Anterior cingulate cortex (tissue), 58 donors: ENCODE measurements around the gene PTTG1IP.
A peak's percentile ranks its signal among the peaks of the same experiment; 100 is the strongest.

Source experiments
- DNase-seq, 58 donors: peaks; one replicate each; lab custom pipeline; 2025; lab: John Stamatoyannopoulos, UW

PTTG1IP gene

DNA sequence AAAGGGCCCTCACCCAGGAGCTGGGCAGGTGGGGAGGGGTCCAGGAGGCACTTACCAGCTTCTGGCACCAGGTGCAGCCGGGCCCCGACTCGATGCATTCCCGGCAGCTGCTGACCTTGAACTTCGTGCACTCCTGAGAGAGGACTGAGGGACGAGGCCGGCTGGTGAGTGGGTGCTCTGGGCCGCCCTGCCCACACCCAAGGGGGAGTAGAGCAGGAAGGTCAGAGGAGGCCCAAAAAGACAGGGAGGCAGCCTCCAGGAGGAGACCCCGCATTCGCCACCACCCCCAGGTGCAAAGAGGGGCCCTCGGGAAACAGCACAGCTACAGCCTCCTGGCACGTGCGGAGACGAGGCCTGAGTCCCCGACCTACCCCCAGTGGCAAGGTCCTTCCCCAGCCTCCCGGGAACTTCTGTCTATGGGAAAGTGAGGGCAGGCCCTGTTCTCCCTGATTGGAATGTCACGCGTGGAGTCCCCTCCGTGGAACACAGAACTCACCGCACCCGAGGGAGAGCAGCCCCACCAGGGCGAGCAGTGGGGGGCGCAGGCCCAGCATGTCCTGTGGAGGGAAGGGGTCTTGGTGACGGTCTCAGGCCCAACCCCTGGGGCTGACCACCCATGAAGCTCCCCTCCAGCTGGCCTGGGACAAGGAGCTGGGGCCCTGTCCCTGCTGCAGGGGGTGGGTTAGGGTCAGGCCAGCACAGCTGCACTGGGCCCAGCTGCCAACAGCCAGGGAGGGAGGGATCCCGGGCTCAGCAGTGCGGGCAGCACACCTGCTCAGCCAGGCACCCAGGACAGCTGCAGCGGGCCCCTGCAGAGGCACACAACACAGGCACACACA, 37.0 kb upstream of the PTTG1IP start:
- no peak for DNase-seq

DNA sequence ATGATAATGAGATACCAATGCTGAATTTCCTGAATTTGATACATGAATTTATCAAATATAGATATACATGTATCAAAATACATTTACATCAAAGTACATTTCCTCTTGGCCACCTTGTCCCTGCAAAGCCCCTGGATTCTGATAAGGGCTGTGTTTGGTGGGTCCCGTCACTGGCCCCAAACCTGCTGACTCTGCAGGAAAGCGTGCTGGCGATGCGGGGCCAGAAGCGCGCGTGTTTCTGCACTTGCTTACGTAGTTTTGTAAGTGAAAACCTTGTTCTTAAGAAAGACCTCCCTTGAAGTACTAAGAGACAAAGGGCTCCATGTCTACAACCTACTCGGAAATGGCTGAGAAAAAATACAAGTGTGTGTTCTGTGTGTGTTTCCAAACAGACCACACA, 36.2 kb upstream of the PTTG1IP start:
- no peak for DNase-seq

DNA sequence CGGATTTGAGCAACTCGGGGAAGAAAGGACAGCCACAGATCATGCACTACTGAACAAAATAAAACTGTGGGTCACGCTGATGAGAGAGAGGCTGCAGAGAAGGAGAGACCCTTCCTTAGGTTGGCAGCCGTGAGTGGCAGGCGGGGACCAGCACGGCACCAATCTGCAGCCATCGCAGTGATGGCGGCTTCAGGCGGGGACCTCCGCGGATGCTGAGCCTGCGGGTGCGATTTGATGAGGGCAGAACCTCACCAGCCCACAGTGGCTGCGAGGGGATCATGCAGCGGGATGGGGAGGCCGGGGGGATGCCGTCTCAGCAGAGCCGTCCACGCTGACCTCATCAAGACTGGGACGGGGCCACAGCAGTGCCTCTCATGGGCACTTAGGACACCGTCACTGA, 35.4 kb upstream of the PTTG1IP start:
- DNase-seq, result no peak

DNA sequence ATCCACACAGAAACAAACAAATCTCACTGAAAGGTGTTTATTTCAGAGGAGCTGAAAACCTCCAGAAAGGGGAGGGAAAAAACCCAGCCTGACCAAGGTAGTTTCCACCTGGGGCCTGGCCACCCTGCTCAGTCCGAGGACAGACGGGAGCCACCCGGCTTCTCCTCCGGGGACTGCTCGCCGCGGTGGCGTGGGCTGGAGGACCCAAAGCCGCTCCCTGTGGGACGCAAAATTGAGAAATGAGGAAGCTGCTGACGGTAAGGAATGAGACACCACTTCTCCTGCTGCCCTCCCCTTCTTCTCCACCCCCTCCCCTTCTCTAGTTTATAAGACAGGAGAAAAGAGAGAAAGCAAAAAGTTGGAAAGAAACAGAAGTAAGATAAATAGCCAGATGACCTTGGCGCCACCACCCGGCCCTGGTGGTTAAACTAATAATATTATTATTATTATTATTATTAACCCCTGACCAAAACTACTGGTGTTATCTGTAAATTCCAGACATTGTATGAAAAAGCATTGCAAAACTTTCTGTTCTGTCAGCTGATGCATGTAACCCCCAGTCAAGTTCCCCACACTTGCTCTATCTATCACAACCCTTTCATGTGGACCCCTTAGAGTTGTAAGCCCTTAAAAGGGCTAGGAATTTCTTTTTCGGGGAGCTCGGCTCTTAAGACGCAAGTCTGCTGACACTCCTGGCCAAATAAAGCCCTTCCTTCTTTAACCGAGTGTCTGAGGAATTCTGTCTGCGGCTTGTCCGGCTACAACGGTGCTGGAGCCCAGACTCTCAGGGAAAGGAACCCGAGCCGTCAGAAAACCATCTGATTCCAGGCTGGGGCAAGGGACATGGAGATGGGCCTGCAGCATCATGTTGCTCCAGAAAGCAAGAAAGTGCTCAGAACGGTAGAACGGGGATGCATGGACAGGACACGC, 34.7 kb upstream of the PTTG1IP start:
- peak in 1 of 58 donors; percentile 22 for DNase-seq

DNA sequence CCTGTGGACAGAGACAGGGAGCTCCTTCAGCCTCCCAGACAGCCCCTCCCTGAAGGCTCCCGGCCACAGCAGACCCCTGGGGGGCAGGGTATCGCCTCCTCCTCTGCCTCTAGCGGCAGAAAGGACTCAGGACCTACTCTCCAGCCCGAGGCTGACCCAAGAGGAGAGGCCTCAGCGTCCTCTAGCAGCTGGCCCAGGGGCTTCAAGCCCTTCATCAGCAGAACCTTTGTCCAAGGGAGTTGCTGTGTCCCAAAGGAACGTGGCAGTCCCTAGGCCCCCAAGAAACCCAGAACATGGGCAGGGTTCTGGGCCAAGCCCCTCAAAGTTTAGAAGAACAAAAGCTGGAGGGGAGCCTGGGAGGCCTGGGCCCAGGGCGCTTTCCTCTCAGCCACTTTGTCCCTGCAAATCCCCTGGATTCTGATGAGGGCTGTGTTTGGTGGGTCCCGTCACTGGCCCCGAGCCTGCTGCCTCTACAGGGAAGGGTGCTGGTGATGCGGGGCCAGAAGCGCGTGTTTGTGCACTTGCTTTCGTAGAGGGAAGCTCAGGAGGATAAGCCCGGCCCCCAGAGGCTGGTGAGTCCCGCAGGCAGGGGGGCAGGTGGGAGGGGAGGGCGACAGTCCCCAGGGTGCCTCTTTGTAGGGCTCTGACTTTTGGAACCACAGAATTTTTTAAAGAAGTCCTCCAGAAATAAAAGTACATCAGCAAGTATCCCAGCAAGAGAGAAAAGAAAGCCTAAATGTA, 33.9 kb upstream of the PTTG1IP start:
- no peak for DNase-seq

DNA sequence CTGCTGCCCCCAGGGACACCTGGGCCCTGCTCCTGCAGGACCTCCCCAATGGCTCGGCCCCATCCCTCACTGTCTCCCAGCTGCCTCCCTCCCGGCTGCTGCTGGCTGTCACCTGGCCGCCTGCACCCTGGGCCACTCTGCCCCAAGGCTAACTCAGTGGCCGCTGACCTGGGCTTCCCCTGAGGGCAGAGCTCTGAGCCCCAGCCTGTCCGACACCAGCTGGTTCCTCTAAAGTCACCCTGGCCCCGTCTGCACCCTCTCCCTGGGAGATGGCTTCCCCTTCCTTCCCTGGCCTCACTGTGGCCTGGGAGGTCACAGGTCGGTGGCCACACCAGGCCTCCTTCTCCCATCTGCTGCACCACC, 32.2 kb upstream of the PTTG1IP start:
- DNase-seq, result no peak

DNA sequence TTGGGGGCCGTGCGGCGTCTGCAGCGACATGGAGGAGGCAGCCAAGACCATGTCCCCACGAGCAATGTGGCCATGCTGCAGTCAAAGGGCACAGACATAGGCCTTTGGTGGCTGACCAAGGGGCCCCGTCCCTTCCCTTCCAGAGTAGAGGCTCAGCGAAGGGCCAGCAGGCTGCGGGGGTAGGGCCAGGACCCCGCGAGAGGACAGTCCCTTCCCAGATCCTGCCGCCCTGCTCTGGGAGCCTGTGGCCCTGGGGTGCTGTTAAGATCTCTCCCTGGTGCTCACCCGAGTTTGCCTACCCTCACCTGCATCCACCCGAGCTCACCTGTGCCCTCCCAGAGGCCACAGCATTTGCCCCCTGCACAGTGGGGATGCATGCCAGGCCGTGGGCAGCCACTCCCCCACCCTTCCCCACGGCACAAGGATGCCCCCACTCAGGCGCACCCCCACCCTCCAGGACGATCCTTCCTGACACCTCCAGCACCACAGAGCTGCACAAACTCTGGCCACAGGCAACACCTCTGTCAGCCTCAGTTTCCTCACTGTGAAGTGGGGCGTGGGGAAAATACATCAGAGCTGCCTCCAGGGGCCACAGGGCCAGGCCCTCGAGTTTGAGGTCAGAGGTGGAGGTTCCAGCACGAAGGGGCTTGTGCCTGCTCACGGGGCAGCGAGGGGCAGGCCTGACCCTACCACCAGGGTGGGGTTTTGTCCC, 31.7 kb upstream of the PTTG1IP start:
- no peak for DNase-seq

DNA sequence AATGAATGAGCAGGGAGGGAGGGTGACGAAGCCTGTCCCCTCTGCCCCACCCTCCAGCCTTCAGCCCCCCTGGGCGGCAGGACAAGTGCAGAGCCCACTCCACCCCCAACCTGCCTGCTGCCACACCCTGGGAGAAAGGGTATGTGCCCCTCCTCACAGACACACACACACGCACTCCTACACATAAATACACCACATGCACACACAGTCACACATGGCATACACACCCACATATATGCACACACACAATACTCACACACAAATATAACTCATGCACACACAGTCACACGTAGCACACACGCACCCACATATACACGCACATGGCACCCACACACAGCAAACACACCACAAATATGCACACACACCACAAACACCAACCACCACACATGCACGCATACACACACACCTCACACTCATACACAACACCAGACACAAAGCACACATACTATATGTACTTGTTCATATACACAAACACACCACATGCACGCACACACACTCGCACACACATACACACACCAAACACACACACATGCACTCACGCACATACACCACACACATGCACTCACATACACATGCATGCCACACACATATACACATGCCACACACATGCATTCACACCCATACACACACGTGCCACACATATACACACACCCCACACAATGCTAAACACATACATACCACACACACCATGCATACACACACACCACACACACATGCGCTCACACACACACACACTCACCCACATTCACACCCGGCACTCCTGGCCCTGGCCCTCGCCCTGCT, 30.8 kb upstream of the PTTG1IP start:
- no peak for DNase-seq

DNA sequence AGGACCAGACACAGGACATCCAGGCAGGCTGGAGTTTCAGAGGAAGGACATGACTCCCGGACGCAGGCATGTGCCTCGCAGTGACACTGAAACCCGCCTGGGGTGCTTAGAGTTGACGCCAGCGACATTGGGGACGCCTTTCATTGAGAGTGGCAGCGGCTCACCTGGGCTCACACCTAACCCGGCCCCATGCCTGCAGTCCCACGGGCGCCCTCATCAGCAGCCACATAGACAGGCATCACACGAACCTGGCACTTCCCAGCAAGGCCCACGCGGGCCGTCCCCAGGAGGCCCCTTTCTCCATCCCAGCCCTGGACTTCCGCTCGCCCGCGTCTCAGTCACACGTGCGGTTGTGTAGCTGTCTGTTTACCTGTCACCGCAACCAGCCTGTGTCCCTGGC, 30.2 kb upstream of the PTTG1IP start:
- no peak for DNase-seq

DNA sequence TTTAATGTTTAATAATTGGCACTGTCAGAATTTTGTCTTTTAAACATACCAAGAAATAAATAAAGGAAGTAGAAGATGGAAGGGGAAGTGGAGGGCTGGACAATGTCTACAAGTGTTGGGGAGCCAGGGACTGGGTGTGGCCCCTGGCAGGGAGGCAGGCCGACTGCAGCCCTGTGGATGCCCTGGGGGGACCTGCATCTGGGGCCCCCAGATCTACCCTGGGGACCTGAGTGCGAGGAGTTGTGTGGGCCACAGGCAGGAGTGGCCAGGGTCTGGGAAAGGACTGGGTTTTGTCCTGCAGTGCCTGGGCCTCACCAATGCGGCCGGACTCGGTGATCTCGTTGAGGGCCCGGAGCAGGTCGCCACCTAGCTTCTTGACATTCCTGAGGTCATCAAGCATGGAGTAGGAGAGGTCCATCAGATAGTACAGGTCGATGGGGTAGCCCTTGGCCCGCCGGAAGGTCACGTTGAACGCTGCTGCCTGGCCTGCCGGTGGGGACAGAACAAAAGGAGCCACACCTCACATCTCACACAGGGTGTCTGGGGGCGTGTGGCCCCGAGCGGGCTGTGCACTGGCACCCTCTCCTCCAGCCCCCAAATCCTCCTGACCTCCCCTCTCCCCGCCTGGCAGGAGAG, 29.7 kb upstream of the PTTG1IP start:
- no peak for DNase-seq

DNA sequence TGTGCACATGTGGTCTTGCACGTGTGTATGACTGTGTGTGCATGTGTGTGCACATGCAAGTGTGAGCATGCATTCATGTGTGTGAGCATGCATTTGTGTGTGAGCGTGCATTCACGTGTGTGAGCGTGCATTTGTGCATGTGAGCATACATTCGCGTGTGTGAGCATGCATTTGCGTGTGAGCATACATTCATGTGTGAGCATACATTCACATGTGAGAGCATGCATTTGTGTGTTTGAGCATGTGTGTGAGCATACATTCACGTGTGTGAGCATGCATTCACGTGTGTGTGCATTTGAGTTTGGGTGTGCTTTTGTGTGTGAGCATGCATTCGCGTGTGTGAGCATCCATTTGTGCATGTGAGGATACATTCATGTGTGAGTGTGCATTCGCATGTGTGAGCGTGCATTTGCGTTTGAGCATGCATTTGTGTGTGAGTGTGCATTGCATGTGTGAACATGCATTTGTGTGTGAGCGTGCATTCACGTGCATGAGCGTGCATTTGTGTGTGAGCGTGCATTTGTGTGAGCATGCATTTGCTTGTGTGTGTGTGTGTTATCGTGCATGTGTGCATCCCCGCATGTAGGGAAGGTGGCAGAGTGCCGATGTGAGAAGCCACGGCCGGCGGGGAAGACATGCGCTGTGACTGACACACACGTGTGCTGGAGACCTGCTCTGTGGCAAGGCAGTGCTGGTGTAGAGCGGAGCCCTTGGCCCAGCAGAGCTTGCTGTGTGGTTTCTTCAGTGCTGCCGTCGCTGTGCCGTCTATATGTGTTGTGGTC, 29.0 kb upstream of the PTTG1IP start:
- DNase-seq, result no peak

DNA sequence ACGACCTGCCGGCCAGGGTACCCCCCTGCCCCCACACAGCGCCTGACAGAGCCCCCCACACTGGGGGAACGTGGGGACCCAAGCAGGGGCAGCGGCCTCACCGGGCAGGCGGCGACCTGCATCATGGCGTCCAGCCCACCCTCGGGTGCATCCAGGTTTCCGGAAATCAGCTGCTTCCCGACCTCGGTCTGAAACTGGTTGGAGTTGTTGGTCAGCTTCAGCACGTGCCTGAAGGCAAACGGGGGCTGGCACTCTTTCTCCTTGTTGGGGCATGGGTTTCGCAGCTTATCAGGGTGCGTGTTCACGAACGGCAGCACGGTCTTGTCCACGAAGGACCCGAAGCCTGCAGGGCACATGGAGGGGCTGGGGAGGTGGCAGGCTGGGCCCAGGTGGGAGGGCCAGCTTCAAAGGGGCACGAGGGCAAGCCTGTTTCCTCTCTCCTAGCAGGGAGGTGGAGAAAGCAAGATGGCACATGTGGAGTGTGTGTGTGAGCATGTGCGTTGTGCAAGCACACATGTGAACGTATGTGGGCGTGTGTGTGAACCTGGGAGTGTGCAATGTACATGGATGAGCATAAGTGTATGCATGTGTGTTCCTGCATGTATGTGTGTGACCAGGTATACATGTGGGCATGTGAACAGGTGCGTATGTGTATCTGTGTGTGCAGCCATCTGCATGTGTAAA, 28.0 kb upstream of the PTTG1IP start:
- DNase-seq, result no peak

DNA sequence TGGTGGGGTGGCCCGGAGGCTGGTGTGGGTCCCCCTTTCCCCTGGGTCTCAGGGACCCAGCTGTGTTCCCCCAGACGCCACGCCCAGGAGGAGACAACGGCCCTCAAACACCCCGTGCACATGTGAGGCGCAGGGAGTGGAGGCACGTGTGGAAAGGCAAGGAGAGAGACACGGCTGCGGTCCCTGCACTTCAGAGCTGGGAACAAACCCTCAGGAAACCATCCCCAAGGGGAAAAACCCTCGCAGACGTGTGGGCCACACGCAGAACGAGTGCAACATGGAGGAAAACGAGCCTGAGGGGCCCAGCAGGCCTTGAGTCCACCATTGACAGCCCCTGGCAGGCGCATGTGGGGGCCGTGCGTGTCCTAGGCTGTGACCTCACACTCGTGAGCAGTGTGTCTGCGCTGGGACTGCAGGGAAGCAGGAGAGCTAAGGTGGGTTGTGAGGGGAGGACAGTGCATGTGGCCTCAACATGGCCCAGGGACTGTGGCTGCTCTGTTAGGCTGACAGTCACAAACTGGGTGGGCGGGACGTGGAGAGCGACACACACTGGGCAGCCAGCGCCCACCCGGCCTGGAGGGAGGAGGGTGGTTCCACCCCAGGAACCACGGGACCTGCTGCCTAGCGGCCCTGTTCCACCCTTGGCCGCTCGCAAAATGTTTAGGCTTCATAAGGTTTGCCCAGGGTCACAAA, 27.2 kb upstream of the PTTG1IP start:
- DNase-seq, result no peak

DNA sequence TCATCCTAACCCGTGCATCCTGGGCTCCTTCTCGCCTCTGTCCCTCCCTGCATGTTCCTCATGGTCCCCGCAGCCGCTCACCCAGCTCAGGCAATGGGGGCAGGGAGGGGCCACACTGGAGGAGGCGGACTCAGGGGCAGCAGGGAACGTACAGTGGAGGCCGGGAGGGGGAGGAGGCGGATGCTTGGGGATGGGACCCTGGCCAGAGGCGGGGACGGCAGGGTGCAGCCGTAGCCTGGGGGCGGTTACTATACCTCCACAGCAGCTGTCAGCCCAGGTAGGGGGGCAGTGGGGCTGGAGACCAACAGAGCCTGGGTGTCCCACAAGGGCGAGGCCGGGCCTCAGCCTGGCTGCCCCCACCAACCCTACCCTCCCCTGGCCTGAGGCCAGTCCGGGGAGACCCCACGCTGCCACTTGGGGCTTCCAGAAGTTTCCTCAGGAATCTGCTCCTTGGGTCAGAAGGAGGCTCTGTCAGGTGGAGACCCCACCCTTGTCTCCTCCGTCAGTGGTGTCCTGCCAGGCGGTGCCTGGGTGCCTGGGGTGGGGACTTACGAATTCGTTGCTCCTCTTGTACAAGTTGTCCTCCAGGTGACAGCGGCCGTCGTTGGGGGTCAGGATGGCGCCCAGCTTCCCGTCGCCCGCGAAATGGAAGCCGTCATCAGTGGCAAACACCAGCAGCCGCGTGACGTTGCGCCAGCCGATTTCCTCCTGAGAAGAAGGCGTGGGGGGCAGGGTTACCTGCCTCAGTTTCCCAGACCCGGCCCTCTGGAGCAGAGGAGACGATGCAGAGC, 26.5 kb upstream of the PTTG1IP start:
- no peak for DNase-seq

DNA sequence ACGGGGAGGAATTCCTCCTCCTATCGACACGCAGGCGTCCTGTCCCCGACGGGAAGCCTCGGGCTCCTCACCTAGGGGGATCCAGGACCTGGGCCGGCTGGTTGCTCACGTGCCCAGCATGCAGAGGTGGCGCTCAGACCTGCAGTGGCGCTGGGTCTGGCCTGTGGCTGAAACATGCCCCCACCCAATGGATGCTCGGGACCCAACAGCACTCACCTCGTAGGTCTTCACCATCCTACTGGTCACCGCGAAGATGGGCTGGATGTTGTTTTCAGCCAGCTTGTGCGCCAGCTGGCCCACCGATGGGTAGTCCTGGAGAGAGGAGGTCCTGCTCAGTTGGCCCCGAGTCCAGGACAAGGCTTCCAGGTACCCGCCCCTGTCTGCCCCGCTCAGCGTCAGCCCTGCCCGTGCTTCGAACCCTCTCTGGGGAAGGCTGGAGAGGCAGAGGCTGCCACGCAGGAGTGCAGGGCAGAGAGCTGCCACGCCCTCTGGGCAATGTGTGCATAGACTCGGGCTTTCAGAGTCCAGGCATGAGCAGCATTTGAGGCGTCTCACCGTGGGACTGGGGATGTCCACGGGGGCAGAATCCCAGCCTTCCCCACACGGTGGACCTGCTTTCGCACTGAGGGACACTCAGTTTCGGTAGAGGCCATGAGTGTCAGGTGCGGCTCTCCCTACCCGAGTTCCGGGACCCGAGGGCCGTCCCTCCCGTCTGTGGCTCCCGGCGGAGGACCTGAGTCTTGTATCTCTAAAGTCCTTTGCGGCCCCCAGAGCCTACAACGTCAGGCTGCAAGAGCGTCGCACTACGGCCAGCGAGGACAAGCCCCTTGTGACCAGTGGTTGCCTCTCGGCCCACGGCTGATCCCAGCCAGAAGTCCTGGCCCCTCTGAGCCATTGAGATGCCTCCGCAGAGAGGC, 25.6 kb upstream of the PTTG1IP start:
- DNase-seq, result no peak
